Body of pancreas (tissue), 4 donors: ENCODE measurements around the gene DIP2B.

Experiments used
- POLR2A ChIP-seq, 3 donors: fragments of 450-650 bp; IDR thresholded peaks; one replicate each; pipeline ENCODE4 v1.6.1; 2016; ENCODE audit warnings: antibody characterized with exemption in 3 of 3, mild to moderate bottlenecking in 2 of 3
- TF ChIP-seq, protein P1 (sequence below), 7 experiments: fragments of 450-650 bp in 4 of 7; fragments of 200-600 bp in 3 of 7; sonication (generic) in 3 of 7; IDR thresholded peaks; one replicate each; pipeline ENCODE4 v1.5.1; 2016 to 2019; ENCODE audit warnings: antibody characterized with exemption in 7 of 7

DNA sequence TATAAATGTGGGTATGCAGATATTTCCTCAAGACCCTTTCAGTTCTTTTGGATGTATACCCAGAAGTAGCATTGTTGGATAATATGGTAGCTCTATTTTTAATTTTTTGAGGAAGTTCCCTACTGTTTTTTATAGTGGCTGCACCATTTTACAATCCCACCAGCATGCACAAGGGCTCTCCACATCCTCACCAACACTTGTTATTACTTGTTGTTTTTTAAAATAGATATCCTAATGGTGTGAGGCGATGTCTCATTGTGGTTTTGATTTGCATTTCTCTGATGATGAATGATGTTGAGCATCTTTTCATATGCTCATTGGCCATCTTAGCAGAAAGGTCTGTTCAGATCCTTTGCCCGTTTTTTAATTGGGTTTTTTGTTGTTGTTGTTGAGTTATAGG is 47.1 kb downstream of the DIP2B start:
- no peak for TF ChIP-seq POLR2A (IDR thresholded peaks at IDR 0.05)
- TF ChIP-seq, protein P1, sequence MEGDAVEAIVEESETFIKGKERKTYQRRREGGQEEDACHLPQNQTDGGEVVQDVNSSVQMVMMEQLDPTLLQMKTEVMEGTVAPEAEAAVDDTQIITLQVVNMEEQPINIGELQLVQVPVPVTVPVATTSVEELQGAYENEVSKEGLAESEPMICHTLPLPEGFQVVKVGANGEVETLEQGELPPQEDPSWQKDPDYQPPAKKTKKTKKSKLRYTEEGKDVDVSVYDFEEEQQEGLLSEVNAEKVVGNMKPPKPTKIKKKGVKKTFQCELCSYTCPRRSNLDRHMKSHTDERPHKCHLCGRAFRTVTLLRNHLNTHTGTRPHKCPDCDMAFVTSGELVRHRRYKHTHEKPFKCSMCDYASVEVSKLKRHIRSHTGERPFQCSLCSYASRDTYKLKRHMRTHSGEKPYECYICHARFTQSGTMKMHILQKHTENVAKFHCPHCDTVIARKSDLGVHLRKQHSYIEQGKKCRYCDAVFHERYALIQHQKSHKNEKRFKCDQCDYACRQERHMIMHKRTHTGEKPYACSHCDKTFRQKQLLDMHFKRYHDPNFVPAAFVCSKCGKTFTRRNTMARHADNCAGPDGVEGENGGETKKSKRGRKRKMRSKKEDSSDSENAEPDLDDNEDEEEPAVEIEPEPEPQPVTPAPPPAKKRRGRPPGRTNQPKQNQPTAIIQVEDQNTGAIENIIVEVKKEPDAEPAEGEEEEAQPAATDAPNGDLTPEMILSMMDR (IDR thresholded peaks at IDR 0.05), result no peak
